GM12874 (cell line): ENCODE data around the gene PPFIA4.

ENCODE experiments used
- TF ChIP-seq, protein P1 (sequence below): IDR thresholded peaks from 2 replicates; pipeline ENCODE4 v1.5.1; 2011; ENCODE audit warnings: low read depth, mild to moderate bottlenecking, control low read depth, low read length, moderate library complexity; ENCODE audit not compliant: insufficient read depth

PPFIA4 gene

DNA sequence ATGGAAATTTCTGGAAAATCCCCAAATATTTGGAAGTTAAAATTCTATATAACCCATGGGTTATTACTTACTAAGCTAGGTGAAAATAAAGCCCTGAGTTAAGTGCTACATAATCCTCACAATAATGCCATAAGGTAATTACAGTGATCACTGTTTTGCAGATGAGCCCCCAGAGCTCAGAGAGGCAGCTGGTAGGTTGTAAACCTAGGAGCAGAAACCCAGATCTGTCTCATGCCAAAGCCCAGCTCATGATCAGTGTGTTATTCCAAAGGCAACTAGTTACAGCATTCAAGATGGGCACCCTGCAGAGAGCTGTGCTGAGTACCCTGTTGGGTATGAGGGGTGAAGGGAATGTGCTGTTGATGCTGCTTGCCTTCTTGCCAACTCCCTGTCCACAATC lies 70.3 kb downstream of the PPFIA4 start:
- TF ChIP-seq, protein P1, sequence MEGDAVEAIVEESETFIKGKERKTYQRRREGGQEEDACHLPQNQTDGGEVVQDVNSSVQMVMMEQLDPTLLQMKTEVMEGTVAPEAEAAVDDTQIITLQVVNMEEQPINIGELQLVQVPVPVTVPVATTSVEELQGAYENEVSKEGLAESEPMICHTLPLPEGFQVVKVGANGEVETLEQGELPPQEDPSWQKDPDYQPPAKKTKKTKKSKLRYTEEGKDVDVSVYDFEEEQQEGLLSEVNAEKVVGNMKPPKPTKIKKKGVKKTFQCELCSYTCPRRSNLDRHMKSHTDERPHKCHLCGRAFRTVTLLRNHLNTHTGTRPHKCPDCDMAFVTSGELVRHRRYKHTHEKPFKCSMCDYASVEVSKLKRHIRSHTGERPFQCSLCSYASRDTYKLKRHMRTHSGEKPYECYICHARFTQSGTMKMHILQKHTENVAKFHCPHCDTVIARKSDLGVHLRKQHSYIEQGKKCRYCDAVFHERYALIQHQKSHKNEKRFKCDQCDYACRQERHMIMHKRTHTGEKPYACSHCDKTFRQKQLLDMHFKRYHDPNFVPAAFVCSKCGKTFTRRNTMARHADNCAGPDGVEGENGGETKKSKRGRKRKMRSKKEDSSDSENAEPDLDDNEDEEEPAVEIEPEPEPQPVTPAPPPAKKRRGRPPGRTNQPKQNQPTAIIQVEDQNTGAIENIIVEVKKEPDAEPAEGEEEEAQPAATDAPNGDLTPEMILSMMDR, result no peak

DNA sequence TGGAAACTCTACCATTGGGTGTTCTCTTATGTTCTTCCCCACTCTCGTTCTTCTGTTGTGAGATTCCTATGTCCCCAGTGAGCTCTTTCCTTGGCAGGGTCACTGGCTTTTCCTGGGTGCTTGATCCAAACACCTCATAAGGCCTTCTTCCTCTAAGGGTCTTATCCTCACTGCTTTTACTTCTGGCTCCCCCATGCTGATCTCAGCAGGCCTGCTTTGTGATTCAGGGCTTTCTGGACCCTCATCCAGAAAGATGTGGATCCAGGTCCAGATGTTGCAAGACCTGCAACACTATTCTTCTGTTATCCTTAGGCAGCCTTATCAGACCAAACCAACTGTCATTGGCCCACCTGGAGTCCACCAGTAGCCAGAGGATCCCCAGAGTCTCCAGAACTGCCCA lies 70.7 kb downstream of the PPFIA4 start:
- TF ChIP-seq, protein P1, result no peak

DNA sequence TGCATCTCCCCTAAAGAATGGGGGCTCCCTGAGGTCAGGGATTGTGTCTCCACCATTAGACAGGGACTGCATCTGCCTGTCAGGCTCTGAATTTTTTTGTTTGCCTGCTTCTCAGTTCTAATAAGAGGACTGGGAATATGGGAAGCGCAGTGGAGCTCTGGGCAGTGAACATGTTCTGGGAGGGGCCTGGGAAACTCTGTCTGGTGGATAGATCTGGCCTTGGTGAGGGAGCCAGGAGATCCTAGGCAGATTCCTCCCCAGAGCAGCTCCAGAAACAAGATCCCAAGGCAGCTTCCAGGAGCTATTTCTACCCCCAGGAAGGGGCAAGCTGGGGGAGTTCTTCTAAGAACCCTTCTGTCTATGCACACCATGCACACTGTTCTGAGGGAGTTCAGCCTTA lies 72.2 kb downstream of the PPFIA4 start:
- TF ChIP-seq, protein P1, result no peak

DNA sequence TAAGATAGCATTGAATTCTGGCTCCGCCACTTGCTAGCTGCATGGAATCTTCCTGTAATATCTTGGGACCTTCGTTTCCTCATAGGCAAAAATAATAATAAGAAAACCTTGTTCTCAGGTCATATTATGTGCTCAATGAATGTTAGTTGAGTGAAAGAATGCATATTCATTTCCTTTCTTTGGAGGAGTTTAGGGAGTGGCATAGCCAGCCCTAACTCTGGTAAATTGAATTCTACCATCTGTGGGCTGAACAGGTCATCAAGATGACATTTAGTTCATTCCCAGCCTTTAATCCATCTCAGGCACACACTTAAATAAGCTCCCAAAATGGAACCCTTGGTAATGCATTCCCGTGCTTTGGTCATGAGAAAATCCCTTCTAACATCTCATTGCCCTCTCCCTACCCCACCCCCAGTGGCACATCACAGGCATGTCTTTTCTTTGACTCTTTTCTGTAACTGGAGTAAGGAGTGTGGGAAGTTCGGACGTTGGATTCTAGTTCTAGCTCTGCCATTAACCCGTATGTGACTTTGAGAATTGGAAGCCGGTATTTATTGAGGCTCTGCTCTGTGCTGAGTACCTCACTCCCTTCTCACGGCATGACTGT lies 72.7 kb downstream of the PPFIA4 start:
- TF ChIP-seq, protein P1, result no peak

DNA sequence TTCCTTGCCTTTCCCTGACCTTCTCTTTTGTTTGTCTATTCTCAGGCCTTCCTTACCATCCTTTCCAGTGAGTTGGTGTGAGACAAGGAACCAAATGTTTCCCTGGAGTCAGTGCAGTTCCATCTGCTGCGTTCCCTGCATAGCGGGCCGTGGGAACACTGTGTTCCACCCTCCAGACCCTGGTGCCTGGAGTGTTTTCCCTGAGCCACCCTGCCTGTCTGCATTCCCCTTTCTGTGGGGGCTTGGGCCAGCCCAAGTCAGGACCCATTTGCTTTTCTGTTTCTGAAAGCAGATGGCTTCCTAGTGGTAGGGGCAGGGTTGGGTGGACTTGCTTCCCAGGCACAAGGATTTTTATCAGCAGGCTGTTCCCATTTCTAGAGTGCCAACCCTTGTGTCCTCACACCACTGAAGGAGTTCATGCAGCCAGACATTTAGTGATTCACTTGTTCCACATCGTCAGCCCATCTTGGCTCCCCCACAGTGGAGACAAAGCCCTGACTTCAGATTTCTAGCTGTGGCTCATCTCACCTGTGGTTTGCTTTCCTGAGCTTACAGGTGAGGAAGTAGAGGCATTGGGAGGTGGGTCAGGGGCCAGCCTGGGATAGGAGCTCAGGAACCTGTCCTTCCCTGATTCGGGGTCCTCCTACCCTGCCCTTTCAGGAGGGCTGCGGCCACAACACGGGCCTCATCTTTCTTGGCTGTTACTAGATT lies 73.7 kb downstream of the PPFIA4 start:
- TF ChIP-seq, protein P1, result no peak

DNA sequence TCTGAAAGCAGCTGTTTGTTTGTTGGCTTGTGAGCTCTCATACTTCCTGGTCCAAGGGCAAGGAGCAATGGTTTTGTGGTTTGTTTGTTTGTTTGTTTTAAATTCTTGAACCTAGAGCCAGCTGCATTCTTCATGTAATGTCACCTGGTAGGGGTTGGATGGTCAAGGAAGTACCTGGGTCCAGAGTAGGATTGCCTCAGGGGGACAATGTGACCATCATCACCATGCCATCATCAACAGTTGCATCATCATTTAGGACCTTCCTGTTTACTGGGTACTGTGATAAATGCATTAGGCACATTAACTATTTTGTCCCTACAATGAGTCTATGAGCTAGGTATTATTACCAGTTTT lies 74.2 kb downstream of the PPFIA4 start:
- TF ChIP-seq, protein P1, result no peak

DNA sequence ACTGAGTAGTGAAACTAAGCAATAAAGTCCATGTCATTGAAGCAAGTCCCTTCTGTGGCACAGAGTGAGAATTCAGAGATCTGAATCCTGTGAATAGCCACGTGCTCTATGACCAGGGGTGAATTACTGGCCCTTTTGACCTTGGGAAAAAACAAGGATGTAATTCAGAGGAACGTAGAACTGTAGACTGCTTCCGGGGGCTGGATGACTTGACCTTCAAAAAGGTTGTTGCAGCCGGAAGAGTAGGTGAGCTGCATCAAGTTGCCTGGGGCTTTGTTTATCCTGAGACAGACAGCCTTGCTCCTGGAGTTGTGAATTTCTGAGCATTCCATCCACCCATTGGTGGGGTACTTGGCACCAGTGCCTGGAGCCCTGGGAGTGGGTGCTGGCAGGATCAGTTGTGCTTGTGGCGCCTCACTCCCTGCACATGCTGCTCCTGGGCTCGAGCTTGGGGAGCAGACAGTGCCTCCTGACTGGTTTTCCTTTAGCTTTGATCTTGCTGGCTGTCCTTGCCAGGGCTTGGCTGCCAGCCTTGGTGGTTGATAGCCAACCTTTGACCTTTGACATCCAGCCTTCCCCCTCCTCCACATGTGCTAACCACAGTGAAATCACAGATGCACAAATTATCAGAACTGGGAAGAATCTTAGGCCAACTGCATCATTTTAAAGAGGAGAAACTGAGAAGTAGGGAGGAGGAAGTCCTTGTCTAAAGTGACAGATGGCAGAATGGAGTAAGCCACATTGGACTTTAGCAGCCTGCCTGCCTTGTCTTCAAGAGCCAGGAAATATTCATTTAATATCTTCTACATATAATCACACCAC lies 75.7 kb downstream of the PPFIA4 start:
- TF ChIP-seq, protein P1, result no peak
